HG02588 (cell line): Measurements from ENCODE around the gene FAM228B.
"Not testable (repeated sequence)": the region's sequence is repeated elsewhere in the genome, so short reads cannot be mapped to it uniquely, and the experiment has no call there.

ENCODE experiments used
- ATAC-seq: cut with Tn5 transposase; IDR thresholded peaks from one replicate; pipeline ENCODE4 v1.9.1; 2021; ENCODE audit warnings: mild to moderate bottlenecking, moderate library complexity; ENCODE audit not compliant: unreplicated experiment

The FAM228B gene

GRCh38 chr2:24123195-24123921, at the start of gene FAM228B, which contains the start of gene PFN4:
Gene FAM228B (plus strand): TSS chr2:24123469. CDS start chr2:24124362, 893 bp downstream.
Gene PFN4 (minus strand): TSS chr2:24123334. CDS start chr2:24122535, 799 bp downstream.
- peak; percentile 86 for ATAC-seq

- no peak for ATAC-seq
Measured at GRCh38 chr2:24073816-24074215, 49.5 kb upstream of the FAM228B start.

- no peak for ATAC-seq
Measured at GRCh38 chr2:24075259-24075658, 48.0 kb upstream of the FAM228B start.

DNA sequence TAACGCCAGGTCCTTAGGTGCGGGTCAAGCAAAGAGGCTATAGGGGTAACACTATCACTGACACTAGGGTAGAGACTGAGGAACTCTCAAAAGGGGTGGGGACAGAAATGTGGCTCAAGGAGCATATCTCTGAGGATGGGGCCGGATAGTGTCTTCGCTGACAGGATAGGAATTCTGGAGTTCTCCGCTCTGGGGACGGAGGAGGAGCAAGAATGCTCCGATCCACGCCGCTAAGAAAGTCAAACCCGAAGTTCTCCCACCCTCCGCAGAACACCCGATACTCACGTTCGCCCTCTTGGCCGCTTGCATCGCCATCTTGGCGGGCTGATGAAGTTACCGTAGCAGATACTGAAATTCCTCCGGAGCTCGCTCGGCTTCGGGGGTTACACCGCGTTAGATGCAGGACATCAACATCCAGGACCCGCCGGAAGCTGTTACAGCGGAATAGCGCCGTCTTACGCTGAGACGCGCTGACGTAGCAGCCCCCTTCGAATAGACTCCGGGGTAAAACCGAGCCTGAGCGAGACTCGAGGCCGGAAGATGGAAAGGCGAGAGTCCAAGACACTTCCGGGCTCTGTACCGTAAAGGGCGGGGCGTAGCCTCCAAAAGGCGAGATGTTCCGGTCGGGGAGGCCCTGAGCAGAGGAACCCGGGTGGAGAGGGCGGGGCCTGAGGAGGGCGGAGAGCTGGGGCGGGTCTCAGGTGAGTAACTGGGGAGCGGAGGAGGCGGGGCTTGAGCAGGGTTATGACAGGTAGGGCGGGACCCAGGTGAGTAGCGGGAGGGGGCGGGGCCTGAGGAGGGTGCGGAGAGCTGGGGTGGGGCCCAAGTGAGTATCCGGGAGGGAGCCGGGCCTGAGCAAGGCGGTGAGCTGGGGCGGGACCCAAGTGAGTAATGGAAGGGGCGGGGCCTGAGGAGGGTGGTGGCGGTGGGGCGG, 47.1 kb upstream of the FAM228B start, which contains the start of gene SF3B6:
TSS of gene SF3B6 (minus strand) at position 412 of the 934 bp plus-strand sequence. CDS start at position 315, 97 bp downstream.
- ATAC-seq, result peak; percentile 92

GRCh38 chr2:24076849-24077534, 46.3 kb upstream of the FAM228B start:
- ATAC-seq, result peak; percentile 14

DNA sequence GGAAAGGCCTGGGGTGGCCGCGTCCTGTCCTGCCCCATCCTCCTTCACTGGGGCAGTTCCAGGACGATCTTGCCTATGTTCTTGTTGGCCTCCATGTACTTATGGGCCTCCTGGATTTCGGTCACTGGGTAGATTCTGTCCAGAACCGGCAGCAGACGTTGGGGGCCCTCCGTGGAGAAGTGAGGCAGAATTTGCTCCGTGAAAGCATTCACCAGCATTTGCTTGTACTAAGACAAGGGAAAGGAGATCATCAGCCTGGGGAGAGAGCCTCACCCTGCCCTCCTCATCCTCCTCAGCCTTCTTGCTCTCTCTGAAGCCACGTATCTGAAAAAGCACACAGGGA, 45.8 kb upstream of the FAM228B start:
- ATAC-seq, result no peak

DNA sequence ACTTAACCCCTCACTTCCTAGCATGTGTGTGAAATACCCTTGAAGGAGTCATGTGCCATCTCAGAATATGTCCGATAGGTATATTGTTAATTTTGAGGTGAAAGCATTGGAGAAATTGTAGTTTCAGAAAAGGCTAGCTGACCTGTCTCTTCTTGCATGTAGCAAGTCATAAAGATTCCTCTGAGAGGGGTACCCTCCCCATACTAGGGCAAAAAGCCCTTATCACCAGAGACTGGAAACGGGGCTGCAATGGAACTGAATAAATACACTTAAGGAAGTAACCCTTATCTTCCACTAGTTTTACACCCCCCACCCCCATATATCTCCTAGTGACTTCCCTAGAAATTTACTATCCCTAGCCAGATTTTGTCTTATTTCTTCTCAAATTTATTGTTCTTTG, 45.4 kb upstream of the FAM228B start:
- no peak for ATAC-seq

DNA sequence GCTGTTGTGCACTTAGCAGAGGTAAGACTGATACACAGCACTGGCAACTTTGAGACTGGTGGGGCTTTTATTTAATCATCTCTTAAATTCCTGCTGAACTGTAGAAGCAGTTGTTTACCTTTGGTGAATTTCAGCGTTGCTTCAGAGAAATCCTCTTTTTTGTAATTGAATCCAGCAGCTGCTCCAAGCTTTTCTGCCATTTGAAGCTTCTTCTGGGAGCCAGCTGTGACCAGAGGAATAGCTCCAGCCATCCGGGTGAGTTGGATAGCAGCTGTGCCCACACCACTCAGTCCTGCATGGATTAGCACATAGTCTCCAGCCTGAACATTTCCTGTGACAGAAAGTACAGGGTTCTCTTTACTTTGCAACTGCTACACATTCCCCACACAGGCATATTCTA, 42.6 kb upstream of the FAM228B start:
- ATAC-seq, result no peak

- ATAC-seq, result no peak
Measured at GRCh38 chr2:24082787-24083566, 40.3 kb upstream of the FAM228B start.

DNA sequence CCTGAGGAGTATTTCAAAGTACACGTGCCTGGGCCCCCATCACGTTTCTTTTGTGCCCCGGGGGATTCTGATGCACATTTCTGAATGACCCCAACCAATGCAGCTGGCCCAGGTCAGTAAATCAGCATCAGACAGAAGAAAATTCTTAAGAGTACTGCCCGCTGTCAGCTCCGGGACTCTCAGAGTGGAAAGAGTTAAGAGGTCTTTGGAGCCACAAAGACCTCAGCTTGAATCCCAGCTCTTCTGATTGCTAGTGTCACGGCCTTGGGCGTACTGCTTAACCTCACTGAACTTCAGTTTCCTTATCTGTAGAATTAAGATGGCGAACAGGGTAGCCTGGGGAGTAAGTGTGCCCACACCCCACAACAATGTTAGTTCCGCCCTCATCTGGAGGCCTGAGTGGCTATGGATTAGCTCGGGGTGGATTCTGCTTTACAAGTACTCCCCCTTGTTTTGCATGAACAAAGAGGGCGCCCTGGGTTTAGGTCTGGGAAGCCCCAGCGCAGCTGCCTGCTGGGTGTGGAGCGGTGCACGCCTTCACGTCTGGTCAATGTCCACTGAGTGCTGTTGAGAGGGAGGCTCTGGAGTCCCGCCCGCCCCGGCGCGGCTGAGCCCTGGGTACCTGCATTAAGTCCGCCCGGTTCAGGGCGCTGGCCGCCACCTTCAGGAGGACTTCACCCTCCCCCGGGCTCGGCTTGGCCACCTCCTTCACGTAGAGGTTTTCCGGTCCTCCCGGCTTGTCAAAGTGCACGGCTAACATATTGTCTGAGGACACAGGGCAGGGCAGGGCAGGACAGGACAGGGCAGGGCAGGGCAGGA, 39.5 kb upstream of the FAM228B start:
- ATAC-seq, result peak; percentile 81

GRCh38 chr2:24084386-24085199, 38.7 kb upstream of the FAM228B start, which contains the start of gene TP53I3:
Gene TP53I3 (minus strand): TSS chr2:24084834. CDS start chr2:24084326, 508 bp downstream.
- peak; percentile 77 for ATAC-seq

DNA sequence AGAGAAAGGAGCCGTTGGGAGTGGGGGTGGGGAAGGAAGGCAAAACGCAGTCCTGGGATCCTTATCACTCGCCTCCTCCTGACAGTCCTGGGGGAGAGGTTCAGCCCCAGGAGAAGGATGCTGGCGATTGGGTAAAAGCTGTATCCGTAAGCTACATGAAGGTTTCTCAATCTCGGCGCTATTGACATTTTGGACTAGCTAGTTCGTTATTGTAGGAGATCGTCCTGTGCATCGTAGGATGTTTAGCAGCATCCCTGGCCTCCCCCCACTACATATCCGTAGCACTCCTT, 38.1 kb upstream of the FAM228B start:
- ATAC-seq, result no peak

DNA sequence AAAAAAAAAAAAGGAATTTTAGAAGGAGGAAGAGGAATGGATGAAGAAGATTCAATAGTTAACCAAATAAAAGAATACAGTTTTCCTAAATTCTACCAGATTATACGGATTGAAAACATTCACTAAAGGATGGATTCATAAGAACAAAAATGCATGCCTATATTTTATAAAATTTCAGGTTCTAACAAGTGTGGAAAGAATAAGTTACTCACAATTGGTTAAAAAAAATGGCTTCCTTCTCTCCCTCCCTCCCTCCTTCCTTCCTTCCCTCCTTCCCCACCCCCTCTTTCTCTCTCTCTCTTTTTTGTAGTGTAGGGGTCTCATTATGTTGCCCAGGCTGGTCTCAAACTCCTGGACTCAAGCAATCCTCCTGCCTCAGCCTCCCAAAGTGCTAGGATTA, 37.0 kb upstream of the FAM228B start:
- ATAC-seq, result no peak

DNA sequence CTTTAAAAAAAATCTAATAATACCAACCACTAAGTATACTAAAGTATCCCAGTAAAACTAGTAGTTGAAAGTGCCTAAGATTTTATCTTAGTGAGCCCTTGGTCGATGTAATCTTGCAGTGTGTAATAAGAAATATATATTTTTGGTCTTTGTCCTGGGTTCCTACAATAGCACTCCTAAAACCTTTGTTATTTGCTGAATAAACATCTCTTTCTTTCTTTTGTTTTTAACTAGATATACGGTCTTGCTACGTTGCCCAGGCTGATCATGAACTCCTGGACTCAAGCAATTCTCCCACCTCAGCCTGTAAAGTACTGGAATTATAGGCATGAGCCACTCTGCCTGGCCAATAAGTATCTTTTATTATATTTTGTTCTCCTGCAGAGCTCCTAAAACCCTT, 36.2 kb upstream of the FAM228B start:
- no peak for ATAC-seq

- no peak for ATAC-seq
Measured at GRCh38 chr2:24088821-24089359, 34.4 kb upstream of the FAM228B start.

- ATAC-seq, result not testable (repeated sequence)
Measured at GRCh38 chr2:24093270-24093669, 30.0 kb upstream of the FAM228B start.

GRCh38 chr2:24095171-24095677, 28.0 kb upstream of the FAM228B start:
- not testable (repeated sequence) for ATAC-seq

GRCh38 chr2:24100732-24101131, 22.5 kb upstream of the FAM228B start:
- not testable (repeated sequence) for ATAC-seq
